DND-41 (cell line): ENCODE results near the gene OTOGL.

ENCODE experiments used
- ATAC-seq: fragments of 200-7000 bp; cut with Tn5 transposase; 3 replicates; pipeline ENCODE4 v1.9.1; 2021; ENCODE audit warnings: low read depth; ENCODE audit not compliant: insufficient read depth
- DNase-seq: peaks from one replicate; pipeline ENCODE4 v3.0.0-alpha.2; 2020
- H2AFZ ChIP-seq: 2 replicates; pipeline ENCODE4 v1.6.0; 2012; ENCODE audit warnings: low read depth, low read length
- H3K27ac ChIP-seq: 2 replicates; pipeline ENCODE4 v1.5.1; 2012; ENCODE audit warnings: low read length, inconsistent platforms
- H3K27me3 ChIP-seq: fragments of 200-600 bp; sonication (generic); 2 replicates; pipeline ENCODE4 v1.6.0; 2012; ENCODE audit warnings: low read length, mild to moderate bottlenecking, inconsistent platforms; ENCODE audit not compliant: insufficient read depth, poor library complexity
- H3K36me3 ChIP-seq: 2 replicates; pipeline ENCODE4 v1.5.1; 2012; ENCODE audit warnings: low read length, inconsistent platforms; ENCODE audit not compliant: insufficient read depth
- H3K4me1 ChIP-seq: 2 replicates; pipeline ENCODE4 v1.5.1; 2012; ENCODE audit warnings: mild to moderate bottlenecking, low read length; ENCODE audit not compliant: insufficient read depth
- H3K4me2 ChIP-seq: 2 replicates; pipeline ENCODE4 v1.6.0; 2012; ENCODE audit warnings: mild to moderate bottlenecking, moderate library complexity, low read length, inconsistent platforms; ENCODE audit not compliant: insufficient read depth
- H3K4me3 ChIP-seq, 2 experiments: fragments of 200-600 bp in 1 of 2; shearing (Covaris generic) in 1 of 2; 2 replicates each; pipeline ENCODE4 v1.5.1; 2012 to 2016; ENCODE audit warnings: inconsistent platforms in 2 of 2, low read length in 2 of 2, mild to moderate bottlenecking in 2 of 2, low read depth in 1 of 2, moderate library complexity in 1 of 2
- H3K79me2 ChIP-seq: 2 replicates; pipeline ENCODE4 v1.6.0; 2012; ENCODE audit warnings: low read length, inconsistent platforms; ENCODE audit not compliant: insufficient read depth
- H3K9ac ChIP-seq: 2 replicates; pipeline ENCODE4 v1.6.0; 2012; ENCODE audit warnings: low read depth, mild to moderate bottlenecking, inconsistent platforms, low read length, moderate library complexity
- H3K9me3 ChIP-seq: 2 replicates; pipeline ENCODE4 v1.5.1; 2012; ENCODE audit warnings: low read length, moderate library complexity, mild to moderate bottlenecking, inconsistent platforms; ENCODE audit not compliant: insufficient read depth, severe bottlenecking
- H4K20me1 ChIP-seq: 2 replicates; pipeline ENCODE4 v1.6.0; 2012; ENCODE audit warnings: low read length; ENCODE audit not compliant: insufficient read depth
- CTCF ChIP-seq: IDR thresholded peaks from 2 replicates; pipeline ENCODE4 v1.5.1; 2012; ENCODE audit warnings: borderline replicate concordance, low read length, moderate library complexity, mild to moderate bottlenecking; ENCODE audit not compliant: poor library complexity, severe bottlenecking; ENCODE audit errors: extremely low read depth
- EZH2 ChIP-seq: IDR thresholded peaks from 3 replicates; pipeline ENCODE4 v1.6.1; 2012; ENCODE audit warnings: borderline replicate concordance, low read depth, mild to moderate bottlenecking, moderate library complexity, low read length, inconsistent platforms; ENCODE audit not compliant: severe bottlenecking

Gene OTOGL

GRCh38 chr12:80260269-80260668 is 160.9 kb downstream of the OTOGL start:
- ATAC-seq (no peak), DNase-seq (no peak)
- Histone ChIP-seq H3K9ac (no peak overlapping the region), H3K4me3 (no peak overlapping the region), H3K79me2 (no peaks in the 10 kb centered on the region), H2AFZ (no peak overlapping the region), H4K20me1 (no peaks in the 10 kb centered on the region), H3K27ac (no peak overlapping the region), H3K4me1 (no peaks in the 10 kb centered on the region), H3K27me3 (no peaks in the 10 kb centered on the region), H3K36me3 (no peaks in the 10 kb centered on the region), H3K4me2 (no peak overlapping the region), H3K9me3 (no peaks in the 10 kb centered on the region)
- TF ChIP-seq EZH2 (no peak), CTCF (no peak)

GRCh38 chr12:80261403-80261802 is 162.1 kb downstream of the OTOGL start:
- Histone ChIP-seq H3K4me1 (no peaks in the 10 kb centered on the region), H3K9me3 (no peaks in the 10 kb centered on the region), H4K20me1 (no peaks in the 10 kb centered on the region), H3K27ac (no peak overlapping the region), H3K36me3 (no peaks in the 10 kb centered on the region), H2AFZ (no peak overlapping the region), H3K79me2 (no peaks in the 10 kb centered on the region), H3K4me2 (no peak overlapping the region), H3K9ac (no peak overlapping the region), H3K4me3 (no peak overlapping the region), H3K27me3 (no peaks in the 10 kb centered on the region)
- no peak for DNase-seq
- no peak for ATAC-seq
- no peak for TF ChIP-seq CTCF

GRCh38 chr12:80262346-80262745 is 163.0 kb downstream of the OTOGL start:
- no peak for DNase-seq
- H3K27me3 ChIP-seq, result no peaks in the 10 kb centered on the region
- H3K4me3 ChIP-seq, result no peak overlapping the region
- H3K4me1 ChIP-seq, result no peaks in the 10 kb centered on the region
- no peak overlapping the region for H3K9ac ChIP-seq
- no peak for TF ChIP-seq CTCF
- TF ChIP-seq EZH2, result no peak
- no peaks in the 10 kb centered on the region for H3K9me3 ChIP-seq
- H2AFZ ChIP-seq, result no peak overlapping the region
- H3K4me2 ChIP-seq, result no peak overlapping the region
- H3K79me2 ChIP-seq, result no peaks in the 10 kb centered on the region
- no peak overlapping the region for H3K27ac ChIP-seq
- no peaks in the 10 kb centered on the region for H4K20me1 ChIP-seq
- no peak for ATAC-seq
- no peaks in the 10 kb centered on the region for H3K36me3 ChIP-seq

GRCh38 chr12:80262771-80263170 is 163.4 kb downstream of the OTOGL start:
- Histone ChIP-seq H4K20me1 (no peaks in the 10 kb centered on the region), H3K9me3 (no peaks in the 10 kb centered on the region), H3K9ac (no peak overlapping the region), H3K27me3 (no peaks in the 10 kb centered on the region), H3K79me2 (no peaks in the 10 kb centered on the region), H3K27ac (no peak overlapping the region), H3K4me1 (no peaks in the 10 kb centered on the region), H3K4me2 (no peak overlapping the region), H3K4me3 (no peak overlapping the region), H3K36me3 (no peaks in the 10 kb centered on the region), H2AFZ (no peak overlapping the region)
- ATAC-seq, result no peak
- no peak for TF ChIP-seq CTCF
- no peak for TF ChIP-seq EZH2
- no peak for DNase-seq
